ENCODE data around the gene KY. TPM values are rescaled to one million over a fixed set of nuclear protein-coding genes. Genes with fewer than 3 reads are reported as not detected.

Gene KY
- polyA plus RNA-seq, 2 of the 4 experiments (the other 2 are of a cell fraction): 0.04 to 0.05 TPM

DNA sequence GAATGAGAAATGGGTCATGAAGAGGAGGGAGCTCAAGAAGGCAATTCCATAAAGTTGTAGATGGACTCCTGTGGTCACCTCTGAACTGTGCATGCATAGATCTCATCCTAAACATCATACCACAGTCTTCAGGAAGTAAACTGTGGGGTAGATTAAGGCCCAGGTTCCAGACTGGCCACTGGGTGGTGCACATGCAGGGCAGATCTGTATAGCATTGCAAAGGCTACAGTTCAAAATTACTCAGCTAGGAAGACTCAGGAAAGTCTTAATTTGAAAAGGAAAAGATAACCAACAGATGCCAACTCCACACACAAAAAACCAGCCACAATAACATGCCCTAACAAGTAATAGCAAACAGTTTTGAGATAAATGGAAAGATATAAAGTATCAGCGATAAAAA, 20.3 kb downstream of the KY start:
- Histone ChIP-seq H3K4me3 (no peak overlapping the region), H3K9me3 (peaks cover 17% of the 10 kb centered on the region), H3K4me2 (no peak overlapping the region), H3K27ac (no peak overlapping the region), H3K4me1 (no peaks in the 10 kb centered on the region)
- ChIA-PET CTCF (no interaction called here), POLR2A (no interaction called here)
- 0% methylated on average over 1 of the region's 1 CpG for WGBS (ENCODE audit: missing lambda C conversion rate)
- ATAC-seq (peak in 1 of 2 experiments; percentile 52; a peak in 2 of 6 replicates), DNase-seq (ENCODE audit: low read depth in 1 of 2, low spot score in 1 of 2) (no peak), FAIRE-seq (no peak)
- TF ChIP-seq RAD21 (conservative IDR thresholded peaks at IDR 0.05 in 1 of 2, IDR thresholded peaks at IDR 0.05 in 1 of 2) (peak in 1 of 2 experiments; percentile 23; a peak in 1 of 5 replicates), JUN (IDR thresholded peaks at IDR 0.05) (no peak), CBX2 (IDR thresholded peaks at IDR 0.05; ENCODE audit: borderline replicate concordance, low read depth) (no peak)
- TF ChIP-seq, protein P1, sequence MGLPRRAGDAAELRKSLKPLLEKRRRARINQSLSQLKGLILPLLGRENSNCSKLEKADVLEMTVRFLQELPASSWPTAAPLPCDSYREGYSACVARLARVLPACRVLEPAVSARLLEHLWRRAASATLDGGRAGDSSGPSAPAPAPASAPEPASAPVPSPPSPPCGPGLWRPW (IDR thresholded peaks at IDR 0.05): no peak

- peaks cover 17% of the 10 kb centered on the region for H3K9me3 ChIP-seq
- no peak overlapping the region for H3K4me2 ChIP-seq
- DNase-seq (ENCODE audit: low read depth in 1 of 2, low spot score in 1 of 2) (no peak), ATAC-seq (no peak), FAIRE-seq (no peak)
- no peak overlapping the region for H3K4me3 ChIP-seq
- TF ChIP-seq CHD2 (IDR thresholded peaks at IDR 0.05; ENCODE audit: low read length, partially characterized antibody) (no peak), HEYL (CRISPR knock-in tag; IDR thresholded peaks at IDR 0.05) (no peak), RAD21 (conservative IDR thresholded peaks at IDR 0.05 in 1 of 2, IDR thresholded peaks at IDR 0.05 in 1 of 2) (no peak), ZNF302 (CRISPR knock-in tag; IDR thresholded peaks at IDR 0.05) (no peak), CBX2 (IDR thresholded peaks at IDR 0.05; ENCODE audit: borderline replicate concordance, low read depth) (no peak), ELK1 (IDR thresholded peaks at IDR 0.05; ENCODE audit: low read depth, low read length) (no peak), CHD4 (IDR thresholded peaks at IDR 0.05; ENCODE audit: borderline replicate concordance) (no peak), BCL3 (IDR thresholded peaks at IDR 0.05) (no peak), ESRRA (IDR thresholded peaks at IDR 0.05; ENCODE audit: borderline replicate concordance, low read length) (no peak), CEBPB (IDR thresholded peaks at IDR 0.05) (no peak), SREBF2 (IDR thresholded peaks at IDR 0.05) (no peak), RNF2 (IDR thresholded peaks at IDR 0.05; ENCODE audit: borderline replicate concordance, low read depth) (no peak), HOXB5 (CRISPR knock-in tag; IDR thresholded peaks at IDR 0.05) (no peak), GATA3 (IDR thresholded peaks at IDR 0.05; ENCODE audit: borderline replicate concordance) (no peak), CBX8 (IDR thresholded peaks at IDR 0.05) (no peak), BHLHE40 (IDR thresholded peaks at IDR 0.05; ENCODE audit: low read depth, low read length) (no peak), NFE2L2 (conservative IDR thresholded peaks at IDR 0.05; ENCODE audit: low read length) (no peak), EHF (CRISPR knock-in tag; IDR thresholded peaks at IDR 0.05) (no peak)
- TF ChIP-seq, protein P2, sequence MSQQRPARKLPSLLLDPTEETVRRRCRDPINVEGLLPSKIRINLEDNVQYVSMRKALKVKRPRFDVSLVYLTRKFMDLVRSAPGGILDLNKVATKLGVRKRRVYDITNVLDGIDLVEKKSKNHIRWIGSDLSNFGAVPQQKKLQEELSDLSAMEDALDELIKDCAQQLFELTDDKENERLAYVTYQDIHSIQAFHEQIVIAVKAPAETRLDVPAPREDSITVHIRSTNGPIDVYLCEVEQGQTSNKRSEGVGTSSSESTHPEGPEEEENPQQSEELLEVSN (IDR thresholded peaks at IDR 0.05; ENCODE audit: borderline replicate concordance, low read depth): no peak
- no peak overlapping the region for H3K27ac ChIP-seq
- 14% methylated on average over 2 of the region's 2 CpGs for WGBS (ENCODE audit: missing lambda C conversion rate)
- ChIA-PET CTCF (no interaction called here), POLR2A (no interaction called here)
- no peaks in the 10 kb centered on the region for H3K4me1 ChIP-seq
Observed at GRCh38 chr3:134628884-134629283, 21.9 kb downstream of the KY start.

DNA sequence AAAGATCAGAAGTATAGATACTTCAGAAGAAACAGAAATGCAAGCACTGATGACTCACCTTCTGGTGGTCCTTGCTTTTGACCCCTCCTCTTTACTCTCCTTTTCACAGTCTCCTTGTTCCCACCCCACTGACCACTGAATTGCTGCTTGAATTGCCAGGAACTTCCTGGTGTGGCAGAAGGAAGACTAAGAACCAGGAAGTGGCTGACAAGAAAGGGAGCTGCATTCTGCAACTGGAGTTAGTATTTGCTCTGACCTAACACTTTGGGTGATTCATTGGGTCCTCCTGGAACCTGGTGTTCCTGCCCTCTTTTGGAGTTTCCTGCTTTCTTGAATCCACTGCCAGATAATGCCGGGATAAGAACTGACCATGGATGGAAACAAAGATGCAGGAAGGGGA, 23.0 kb downstream of the KY start:
- ATAC-seq: peak; percentile 62 to 76; a peak in 5 of 6 replicates
- ChIA-PET POLR2A (no interaction called here), CTCF (no interaction called here)
- peak; percentile 21 to 55 for DNase-seq (ENCODE audit: low read depth in 1 of 2, low spot score in 1 of 2)
- TF ChIP-seq RFX5 (IDR thresholded peaks at IDR 0.05) (no peak), FOSL2 (IDR thresholded peaks at IDR 0.05) (no peak), FOSL2 (CRISPR knock-in tag; IDR thresholded peaks at IDR 0.05) (peak; percentile 26; the same call in 1 of the 2 replicates)
- Histone ChIP-seq H3K27ac (peak overlapping the region in 1 of 2 experiments; percentile 35; a peak in 1 of 6 replicates), H3K4me3 (no peak overlapping the region), H3K4me1 (no peaks in the 10 kb centered on the region), H3K4me2 (no peak overlapping the region), H3K9me3 (peaks cover 17% of the 10 kb centered on the region)
- FAIRE-seq: no peak
- 29% methylated on average over 1 of the region's 1 CpG for WGBS (ENCODE audit: missing lambda C conversion rate)
